Testis (tissue), 2 donors: ENCODE data around the gene TMEM183A.

Source experiments
- CTCF ChIP-seq, 3 experiments: fragments of 450-650 bp in 2 of 3; fragments of 200-600 bp in 1 of 3; sonication (generic) in 1 of 3; IDR thresholded peaks; one replicate each; pipeline ENCODE4 v1.5.1; 2016 to 2019; ENCODE audit warnings: antibody characterized with exemption in 3 of 3, mild to moderate bottlenecking in 2 of 3, moderate library complexity in 1 of 3
- POLR2A ChIP-seq: fragments of 450-650 bp; IDR thresholded peaks from one replicate; pipeline ENCODE4 v1.6.1; 2017; ENCODE audit warnings: antibody characterized with exemption, mild to moderate bottlenecking, moderate library complexity

DNA sequence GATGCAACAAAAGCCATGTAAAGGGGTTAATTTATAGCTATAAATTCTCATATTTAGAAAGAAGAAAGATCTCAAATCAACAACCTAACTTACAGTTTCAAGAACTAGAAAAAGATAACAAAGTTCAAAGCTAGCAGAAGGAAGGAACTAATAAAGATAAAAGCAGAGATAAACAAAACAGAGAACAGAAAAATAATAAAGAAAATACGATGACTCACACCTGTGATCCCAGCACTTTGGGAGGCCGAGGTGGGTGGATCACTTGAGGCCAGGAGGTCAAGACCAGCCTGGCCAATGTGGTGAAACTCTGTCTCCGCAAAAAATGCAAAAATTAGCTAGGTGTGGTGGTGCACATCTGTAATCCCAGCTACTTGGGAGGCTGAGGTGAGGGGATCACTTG lies 12.4 kb upstream of the TMEM183A start:
- no peak for TF ChIP-seq POLR2A
- no peak for TF ChIP-seq CTCF (IDR thresholded peaks at IDR 0.05)
